HG03520 (cell line): Measurements from ENCODE around the gene RNF187.

Experiments
- ATAC-seq: cut with Tn5 transposase; IDR thresholded peaks from one replicate; pipeline ENCODE4 v1.9.1; 2021; ENCODE audit warnings: mild to moderate bottlenecking, moderate library complexity; ENCODE audit not compliant: unreplicated experiment

The RNF187 gene

GRCh38 chr1:228542981-228543380, 55.8 kb downstream of the RNF187 start:
- ATAC-seq, result no peak

DNA sequence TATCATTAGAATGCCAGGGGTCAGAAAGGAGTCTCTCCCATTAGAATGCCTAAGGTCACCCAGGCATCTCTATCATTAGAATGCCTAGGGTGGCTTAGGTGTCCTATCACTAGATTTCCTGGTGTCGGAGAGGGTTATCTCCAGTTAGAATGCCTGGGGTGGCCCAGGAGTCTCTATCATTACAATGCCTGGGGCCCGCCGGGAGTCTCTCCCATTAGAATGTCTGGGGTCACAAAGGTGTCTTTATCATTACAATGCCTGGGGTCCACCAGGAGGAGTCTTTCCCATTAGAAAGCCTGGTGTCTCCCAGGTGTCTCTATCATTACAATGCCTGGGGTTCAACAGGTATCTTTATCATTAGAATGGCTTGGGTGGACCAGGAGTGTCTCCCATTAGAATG, 56.2 kb downstream of the RNF187 start:
- ATAC-seq, result no peak

GRCh38 chr1:228544021-228544850, 57.1 kb downstream of the RNF187 start:
- ATAC-seq, result no peak

DNA sequence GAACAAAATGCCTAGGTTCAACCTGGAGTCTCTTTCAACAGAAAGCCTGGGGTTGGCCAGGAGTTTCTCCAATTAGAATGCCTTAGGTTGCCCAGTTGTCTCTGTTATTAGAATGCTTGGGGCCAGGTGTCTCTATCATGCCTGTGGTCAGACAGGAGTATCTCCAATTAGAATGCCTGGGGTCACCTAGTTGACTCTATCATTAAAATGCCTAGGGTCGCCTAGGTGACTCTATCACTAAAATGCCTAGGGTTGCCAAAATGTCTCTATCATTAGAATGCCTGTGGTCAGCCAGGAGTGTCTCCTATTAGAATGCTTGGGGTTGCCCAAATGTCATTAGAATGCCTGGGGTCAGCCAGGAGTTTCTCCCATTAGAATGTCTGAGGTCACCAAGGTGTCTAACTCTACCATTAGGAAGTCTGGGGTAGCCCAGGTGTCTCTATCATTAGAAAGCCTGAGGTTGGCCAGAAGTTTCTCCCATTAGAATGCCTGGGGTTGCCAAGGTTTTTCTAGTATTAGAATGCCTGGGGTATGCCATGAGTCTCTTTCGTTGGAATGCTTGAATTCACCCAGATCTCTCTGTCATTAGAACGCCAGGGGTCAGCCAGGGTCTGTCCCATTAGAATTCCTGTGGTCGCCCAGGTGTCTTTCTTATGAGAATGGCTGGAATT, 57.9 kb downstream of the RNF187 start:
- ATAC-seq, result no peak
